Activated T-helper 2 cell treated with anti-CD3 and anti-CD28 coated beads, Interferon-gamma antibody, Interleukin-2, Interleukin-4, amounts not matched to agents 10 μg/mL and 5 μg/mL and 100 μg/mL, durations not matched to agents 14 hours and 24 hours and 36 hours (primary cell): ENCODE measurements around the gene SMC1A. TPM values are rescaled to one million over a fixed set of nuclear protein-coding genes. Genes with fewer than 3 reads are reported as not detected.

Experiments
- total RNA-seq: library from RNA; stranded (reverse); gene quantifications from 2 replicates; pipeline ENCODE4 v1.2.3, GENCODE V29; 2022

The SMC1A gene
- total RNA-seq, 1 donor from 2014 or later = 136 TPM

Other genes with a start within 250 kb of the SMC1A start
- gene KDM5C, start 197.4 kb downstream of the SMC1A start, total RNA-seq = 98.3 and 111 TPM in 2 replicates
- 0.14 and 0.21 TPM in 2 replicates for gene IQSEC2, start 141.1 kb downstream of the SMC1A start, total RNA-seq
- 0.43 and 0.90 TPM in 2 replicates for gene RIBC1, start 219 bp upstream of the SMC1A start, total RNA-seq
- gene HSD17B10, start 11.7 kb upstream of the SMC1A start, total RNA-seq = 135 and 139 TPM in 2 replicates